K562 (cell line): ENCODE results near the gene YPEL1. TPM values are rescaled to one million over a fixed set of nuclear protein-coding genes. Genes with fewer than 3 reads are reported as not detected.

Experiments used
- ATAC-seq: fragments of 200-7000 bp; cut with Tn5 transposase; 3 replicates; pipeline ENCODE4 v1.9.1; 2020; ENCODE audit warnings: moderate library complexity
- BruUV-seq: library from RNA; stranded (reverse); fragments of 400-500 nt; replicated peaks from 2 replicates; lab custom pipeline; 2021; lab: Mats Ljungman, UMichigan
- CTCF ChIA-PET: fragments of 300-600 bp; formaldehyde crosslinking; extraction: SDS; loops from one replicate; lab custom pipeline; 2021; ENCODE audit warnings: low intra/inter-chr PET ratio; lab: Yijun Ruan, JAX
- POLR2A ChIA-PET: fragments of 300-600, 350-650 bp; sonication (Branson Sonifier 250); formaldehyde crosslinking; extraction: SDS; loops from one replicate; lab custom pipeline; 2021; ENCODE audit warnings: antibody characterized with exemption, inconsistent platforms; lab: Yijun Ruan, JAX
- DNase-seq, 4 experiments: peaks; one replicate each; pipeline versions ENCODE4 v3.0.0 to v3.0.0-alpha.2; 2011 to 2018; ENCODE audit warnings: low spot score in 3 of 4, mixed read lengths in 3 of 4; ENCODE audit errors: extremely low read depth in 1 of 4
- FAIRE-seq: peaks from 2 replicates; lab custom pipeline; 2011; peaks lifted over from hg19 to GRCh38; lab: Jason Lieb, UNC
- H2AFZ ChIP-seq: 2 replicates; pipeline ENCODE4 v1.6.0; 2011; ENCODE audit warnings: low read depth, low read length, control low read depth, inconsistent platforms
- H3K27ac ChIP-seq: fragments of 200-600 bp; 3 replicates; pipeline ENCODE4 v1.8.0; 2011; ENCODE audit warnings: low read depth, mild to moderate bottlenecking, control low read depth, inconsistent platforms, low read length, moderate library complexity, mixed read lengths; ENCODE audit errors: extremely low read depth
- H3K27me3 ChIP-seq, 2 experiments: fragments of 300-600 bp in 1 of 2; 2 replicates in 1 of 2; 3 replicates in 1 of 2; pipeline versions ENCODE4 v1.6.0 to v1.8.0; 2011; ENCODE audit warnings: inconsistent platforms in 2 of 2, low read length in 2 of 2, mild to moderate bottlenecking in 1 of 2, mixed read lengths in 1 of 2, moderate library complexity in 1 of 2; ENCODE audit not compliant: control insufficient read depth in 2 of 2, insufficient read depth in 2 of 2
- H3K36me3 ChIP-seq: fragments of 300-600 bp; 3 replicates; pipeline ENCODE4 v1.8.0; 2011; ENCODE audit warnings: mild to moderate bottlenecking, low read length, inconsistent platforms; ENCODE audit not compliant: control insufficient read depth, insufficient read depth
- H3K4me1 ChIP-seq, 2 experiments: fragments of 200-600 bp in 1 of 2; replicated peaks in 1 of 2; 2 replicates in 1 of 2; 3 replicates in 1 of 2; pipeline versions ENCODE4 v1.5.1 to v1.8.0; 2011; ENCODE audit warnings: inconsistent platforms in 2 of 2, low read length in 2 of 2, mild to moderate bottlenecking in 1 of 2, mixed read lengths in 1 of 2, moderate library complexity in 1 of 2; ENCODE audit not compliant: control insufficient read depth in 2 of 2, insufficient read depth in 2 of 2
- H3K4me2 ChIP-seq: 2 replicates; pipeline ENCODE4 v1.6.1; 2011; ENCODE audit warnings: low read length, control low read depth, inconsistent platforms, mixed read lengths; ENCODE audit not compliant: insufficient read depth
- H3K4me3 ChIP-seq: fragments of 200-600 bp; sonication (generic), shearing (Covaris generic); 2 replicates; pipeline ENCODE4 v1.5.1; 2016; ENCODE audit warnings: control low read depth, inconsistent platforms
- H3K79me2 ChIP-seq: fragments of 200-600 bp; 3 replicates; pipeline ENCODE4 v1.8.0; 2011; ENCODE audit warnings: low read length, inconsistent platforms; ENCODE audit not compliant: control insufficient read depth, insufficient read depth
- H3K9ac ChIP-seq, 2 experiments: 2 replicates each; pipeline versions ENCODE4 v1.6.0 to v1.6.1; 2011; ENCODE audit warnings: low read depth in 2 of 2, low read length in 2 of 2, control low read depth in 1 of 2, inconsistent platforms in 1 of 2, mild to moderate bottlenecking in 1 of 2, mixed read lengths in 1 of 2; ENCODE audit not compliant: insufficient read depth in 1 of 2
- H3K9me1 ChIP-seq: one replicate; pipeline ENCODE4 v1.6.0; 2011; ENCODE audit warnings: inconsistent platforms, mild to moderate bottlenecking, low read length, moderate library complexity; ENCODE audit not compliant: control insufficient read depth, insufficient read depth
- H3K9me3 ChIP-seq: replicated peaks from 2 replicates; pipeline ENCODE4 v1.5.1; 2011; ENCODE audit warnings: low read depth, low read length, inconsistent platforms; ENCODE audit not compliant: control insufficient read depth, insufficient read depth
- H4K20me1 ChIP-seq: replicated peaks from 2 replicates; pipeline ENCODE4 v1.6.1; 2011; ENCODE audit warnings: low read length, inconsistent platforms, mixed read lengths; ENCODE audit not compliant: control insufficient read depth, insufficient read depth
- CREB1 ChIP-seq, 2 experiments: sonication (generic) in 1 of 2; formaldehyde crosslinking in 1 of 2; IDR thresholded peaks; 2 replicates each; pipeline versions ENCODE4 v1.6.1 to v1.8.0; 2012 to 2022; ENCODE audit warnings: inconsistent platforms in 1 of 2, mild to moderate bottlenecking in 1 of 2, missing genetic modification reagents in 1 of 2, moderate library complexity in 1 of 2
- HMBOX1 ChIP-seq: sonication (generic); IDR thresholded peaks from 2 replicates; pipeline ENCODE4 v1.6.1; 2016
- KLF13 ChIP-seq: fragments of 450-650 bp; IDR thresholded peaks from 2 replicates; pipeline ENCODE4 v1.6.1; 2016; ENCODE audit warnings: missing genetic modification characterization, low read depth, mild to moderate bottlenecking, missing compliant biosample characterization, moderate library complexity, borderline replicate concordance
- ZBTB26 ChIP-seq: fragments of 450-650 bp; formaldehyde crosslinking; IDR thresholded peaks from 2 replicates; pipeline ENCODE4 v1.4.0; 2022; ENCODE audit warnings: missing genetic modification characterization
- WGBS: fragments of 100-300 bp; shearing (Covaris generic); methylation state at CpG from one replicate; pipeline ENCODE4 v1.1.6; 2016; ENCODE audit warnings: low coverage, mixed read lengths; ENCODE audit not compliant: insufficient coverage; ENCODE audit errors: missing lambda C conversion rate; 5-methylcytosine and 5-hydroxymethylcytosine counted together
- in situ Hi-C: fragments of 300-500 bp; cut with MboI; formaldehyde crosslinking; loops from 4 replicates; pipeline ENCODE4 v1.15.0; 2018; ENCODE audit warnings: inconsistent platforms, mixed read lengths
- intact Hi-C: fragments of 100-400 bp; cut with micrococcal nuclease; formaldehyde crosslinking; loops from 2 replicates; pipeline ENCODE4 v1.14.2; 2022
- polyA plus RNA-seq, 8 experiments: library from polyadenylated mRNA; depleted of rRNA in 4 of 8; stranded (reverse) in 5 of 8; unstranded in 3 of 8; fragments of >200 nt; fragmentation: Nextera tagmentation in 2 of 8; fragmentation: Illumina TruSeq in 1 of 8; extraction: Ambion mirVana in 2 of 8; extraction: Trizol in 1 of 8; gene quantifications; 2 replicates each; pipeline versions ENCODE4 v1.2.1 to v1.2.3, GENCODE V29; 2011 to 2014; ENCODE audit warnings: inconsistent platforms in 1 of 8, missing spikeins in 1 of 8
- total RNA-seq, 7 experiments: library from RNA; depleted of rRNA in 6 of 7; stranded (reverse); fragments of >200 nt in 6 of 7; fragmentation: Illumina TruSeq in 2 of 7; extraction: Trizol in 2 of 7; gene quantifications; 2 replicates each; pipeline versions ENCODE4 v1.2.1 to v1.2.3, GENCODE V29; 2011 to 2021; ENCODE audit warnings: low replicate concordance in 1 of 7
- TF ChIP-seq, protein P1 (sequence below), 2 experiments: IDR thresholded peaks; 2 replicates each; pipeline ENCODE4 v1.6.1; 2011; ENCODE audit warnings: borderline replicate concordance in 1 of 2, control low read depth in 1 of 2, low read depth in 1 of 2, low read length in 1 of 2, mild to moderate bottlenecking in 1 of 2, mixed read lengths in 1 of 2, moderate library complexity in 1 of 2; ENCODE audit not compliant: insufficient read depth in 1 of 2, insufficient read length in 1 of 2, poor library complexity in 1 of 2, severe bottlenecking in 1 of 2; ENCODE audit errors: extremely low read depth in 1 of 2
- TF ChIP-seq, protein P2 (sequence below): sonication (generic); formaldehyde crosslinking; IDR thresholded peaks from 2 replicates; pipeline ENCODE4 v1.8.1; 2023; ENCODE audit warnings: mild to moderate bottlenecking, missing genetic modification reagents
- TF ChIP-seq, protein P3 (sequence below), 3 experiments: IDR thresholded peaks in 2 of 3; conservative IDR thresholded peaks in 1 of 3; 2 replicates each; pipeline ENCODE4 v1.5.1; 2011 to 2012; ENCODE audit warnings: low read length in 3 of 3, mild to moderate bottlenecking in 3 of 3, control low read depth in 2 of 3, improper control_type of control experiment in 1 of 3, inconsistent platforms in 1 of 3, low read depth in 1 of 3, mixed read lengths in 1 of 3, moderate library complexity in 1 of 3; ENCODE audit not compliant: insufficient read depth in 2 of 3

YPEL1 gene
- total and polyA plus RNA-seq, 9 of the 15 experiments (the other 6 are each of a cell fraction or from before 2014, with no cell fraction given) = 0.07 to 2.2 (median 0.46) TPM

DNA sequence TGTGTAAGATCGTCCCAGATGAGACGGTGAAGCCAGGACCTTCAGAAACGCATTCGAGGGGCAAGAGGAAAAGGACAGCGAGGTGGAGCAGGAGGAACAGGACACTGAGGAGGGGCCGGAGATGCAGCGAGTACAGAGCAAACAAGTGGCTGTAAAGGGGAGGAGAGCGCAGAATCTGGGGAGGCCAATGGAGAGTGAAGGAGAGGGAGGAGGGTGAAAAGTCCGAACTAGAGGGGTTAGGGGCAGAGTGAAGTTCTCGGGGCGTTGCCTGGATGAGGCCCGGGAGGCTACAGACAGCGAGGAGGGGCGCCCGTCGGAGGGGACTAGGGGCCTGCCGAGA is 78.6 kb downstream of the YPEL1 start (continued):
- no peak for TF ChIP-seq ZBTB26
- TF ChIP-seq HMBOX1 = no peak
- TF ChIP-seq, all 486 proteins: peak for 2

DNA sequence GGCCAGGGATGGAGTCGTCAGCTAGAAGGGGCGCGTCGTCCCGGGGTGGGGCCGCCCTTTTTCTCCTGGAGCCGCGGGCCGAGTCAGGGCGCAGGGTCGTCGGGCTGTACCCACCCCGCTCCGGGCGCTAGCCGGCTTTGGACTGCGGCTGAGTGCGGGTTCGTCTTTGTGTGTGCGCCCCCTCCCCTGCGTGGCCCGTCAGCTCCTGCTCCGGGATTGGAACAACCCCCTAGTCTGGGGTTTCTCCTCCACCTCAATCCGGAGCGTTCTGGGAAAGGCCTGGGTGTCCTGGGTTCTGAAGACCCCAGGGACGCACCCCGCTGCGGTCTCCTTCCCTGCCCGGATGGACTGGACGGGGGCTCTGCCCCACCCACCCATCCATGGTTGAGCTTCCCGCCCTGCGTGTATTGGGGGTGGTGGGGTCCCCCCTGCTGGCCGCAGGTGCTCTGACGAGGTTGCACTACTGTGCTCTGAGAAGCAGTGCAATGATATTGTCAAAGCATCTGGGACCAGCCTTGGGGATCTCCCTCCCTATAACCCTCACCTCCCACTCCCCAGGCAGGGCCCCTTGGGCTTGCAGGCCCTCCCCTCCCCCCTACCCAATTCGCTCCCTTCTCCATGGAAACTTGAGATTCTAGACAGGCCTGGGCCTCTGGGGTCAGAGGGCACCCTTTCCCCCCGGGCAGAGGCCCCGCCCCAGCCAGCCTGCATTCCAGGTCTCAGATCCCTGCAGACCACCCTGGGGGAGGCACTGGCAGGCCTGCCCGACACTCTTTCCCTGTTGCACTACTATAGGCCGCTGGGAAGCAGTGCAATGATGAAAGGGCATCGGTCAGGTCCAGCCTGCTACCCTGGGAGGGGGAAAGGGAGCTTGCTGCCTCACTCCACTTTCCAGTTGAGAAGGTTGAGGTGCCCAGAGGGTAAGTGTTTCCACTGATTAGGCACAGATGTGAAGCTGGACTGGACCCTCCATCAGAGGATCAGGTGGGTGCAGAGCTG is 82.7 kb downstream of the YPEL1 start:
- no peak for FAIRE-seq
- CTCF ChIA-PET = interaction anchor here (1.2 kb wide), 1 partner anchor 285 kb away, joined by 5 read pairs; no protein-coding TSS in a partner anchor
- peak overlapping the region; percentile 75 to 91 for H3K9ac ChIP-seq
- H3K36me3 ChIP-seq = peaks cover 46% of the 10 kb centered on the region
- H2AFZ ChIP-seq = peak overlapping the region; percentile 81
- H3K79me2 ChIP-seq = peaks cover 16% of the 10 kb centered on the region
- peaks cover 13% of the 10 kb centered on the region for H3K9me1 ChIP-seq
- WGBS = 17% methylated on average over 40 of the region's 40 CpGs
- 0 out of 2 replicates have a peak, but pooled peaks cover 6% of the 10 kb centered on the region for H4K20me1 ChIP-seq
- DNase-seq = peak; percentile 70 to 93 (median 88)
- no peaks in the 10 kb centered on the region for H3K9me3 ChIP-seq
- peak overlapping the region; percentile 69 for H3K27ac ChIP-seq
- ATAC-seq = peak; percentile 15
- POLR2A ChIA-PET = interaction anchor here (0.5 to 75.5 kb wide), 19 partner anchors 12 to 1108 kb away, joined by 3 to 4622 read pairs (median 3); partner anchors contain the start of genes CCDC116, PPIL2, SDF2L1 and YDJC
- H3K4me3 ChIP-seq = peak overlapping the region; percentile 47
- BruUV-seq = TSS peak; percentile 59
- in situ Hi-C loops (loop anchor here (25.0 kb wide), 1 partner anchor 1316 kb away; no protein-coding TSS in a partner anchor), intact Hi-C loops (loop anchor here (1.0 to 10.0 kb wide), 3 partner anchors 13 to 798 kb away; partner anchors contain the start of genes CCDC116, PI4KA, PPIL2 and SNAP29)
- H3K4me2 ChIP-seq = peak overlapping the region; percentile 85
- H3K27me3 ChIP-seq = no peaks in the 10 kb centered on the region
- peaks cover 36 to 50% of the 10 kb centered on the region in 2 experiments for H3K4me1 ChIP-seq
- TF ChIP-seq, protein P1, sequence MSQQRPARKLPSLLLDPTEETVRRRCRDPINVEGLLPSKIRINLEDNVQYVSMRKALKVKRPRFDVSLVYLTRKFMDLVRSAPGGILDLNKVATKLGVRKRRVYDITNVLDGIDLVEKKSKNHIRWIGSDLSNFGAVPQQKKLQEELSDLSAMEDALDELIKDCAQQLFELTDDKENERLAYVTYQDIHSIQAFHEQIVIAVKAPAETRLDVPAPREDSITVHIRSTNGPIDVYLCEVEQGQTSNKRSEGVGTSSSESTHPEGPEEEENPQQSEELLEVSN (IDR thresholded peaks at IDR 0.05; ENCODE audit: borderline replicate concordance in 1 of 2, extremely low read depth in 1 of 2, insufficient read depth in 1 of 2, insufficient read length in 1 of 2, low read depth in 1 of 2, low read length in 1 of 2, poor library complexity in 1 of 2, severe bottlenecking in 1 of 2) = peak in 1 of 2 experiments; percentile 68
- TF ChIP-seq, protein P2, sequence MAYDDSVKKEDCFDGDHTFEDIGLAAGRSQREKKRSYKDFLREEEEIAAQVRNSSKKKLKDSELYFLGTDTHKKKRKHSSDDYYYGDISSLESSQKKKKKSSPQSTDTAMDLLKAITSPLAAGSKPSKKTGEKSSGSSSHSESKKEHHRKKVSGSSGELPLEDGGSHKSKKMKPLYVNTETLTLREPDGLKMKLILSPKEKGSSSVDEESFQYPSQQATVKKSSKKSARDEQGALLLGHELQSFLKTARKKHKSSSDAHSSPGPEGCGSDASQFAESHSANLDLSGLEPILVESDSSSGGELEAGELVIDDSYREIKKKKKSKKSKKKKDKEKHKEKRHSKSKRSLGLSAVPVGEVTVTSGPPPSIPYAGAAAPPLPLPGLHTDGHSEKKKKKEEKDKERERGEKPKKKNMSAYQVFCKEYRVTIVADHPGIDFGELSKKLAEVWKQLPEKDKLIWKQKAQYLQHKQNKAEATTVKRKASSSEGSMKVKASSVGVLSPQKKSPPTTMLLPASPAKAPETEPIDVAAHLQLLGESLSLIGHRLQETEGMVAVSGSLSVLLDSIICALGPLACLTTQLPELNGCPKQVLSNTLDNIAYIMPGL (CRISPR knock-in tag) = peak; percentile 6; the same call in 1 of the 2 replicates
- TF ChIP-seq CREB1 (IDR thresholded peaks at IDR 0.05) = no peak
- TF ChIP-seq CREB1 (CRISPR knock-in tag; IDR thresholded peaks at IDR 0.05) = no peak
- TF ChIP-seq, protein P3, sequence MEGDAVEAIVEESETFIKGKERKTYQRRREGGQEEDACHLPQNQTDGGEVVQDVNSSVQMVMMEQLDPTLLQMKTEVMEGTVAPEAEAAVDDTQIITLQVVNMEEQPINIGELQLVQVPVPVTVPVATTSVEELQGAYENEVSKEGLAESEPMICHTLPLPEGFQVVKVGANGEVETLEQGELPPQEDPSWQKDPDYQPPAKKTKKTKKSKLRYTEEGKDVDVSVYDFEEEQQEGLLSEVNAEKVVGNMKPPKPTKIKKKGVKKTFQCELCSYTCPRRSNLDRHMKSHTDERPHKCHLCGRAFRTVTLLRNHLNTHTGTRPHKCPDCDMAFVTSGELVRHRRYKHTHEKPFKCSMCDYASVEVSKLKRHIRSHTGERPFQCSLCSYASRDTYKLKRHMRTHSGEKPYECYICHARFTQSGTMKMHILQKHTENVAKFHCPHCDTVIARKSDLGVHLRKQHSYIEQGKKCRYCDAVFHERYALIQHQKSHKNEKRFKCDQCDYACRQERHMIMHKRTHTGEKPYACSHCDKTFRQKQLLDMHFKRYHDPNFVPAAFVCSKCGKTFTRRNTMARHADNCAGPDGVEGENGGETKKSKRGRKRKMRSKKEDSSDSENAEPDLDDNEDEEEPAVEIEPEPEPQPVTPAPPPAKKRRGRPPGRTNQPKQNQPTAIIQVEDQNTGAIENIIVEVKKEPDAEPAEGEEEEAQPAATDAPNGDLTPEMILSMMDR (IDR thresholded peaks at IDR 0.05 in 2 of 3, conservative IDR thresholded peaks at IDR 0.05 in 1 of 3; ENCODE audit: insufficient read depth in 2 of 3, low read depth in 1 of 3, low read length in 3 of 3) = peak in 2 of 3 experiments; percentile 52 to 60; a peak in 4 of 6 replicates
- 0 out of 2 replicates have a peak, but pooled peaks have one; percentile 17 for TF ChIP-seq KLF13 (tag)
